Cardiac fibroblast (primary cell): ENCODE measurements around the gene LRIG2.
"Not testable (repeated sequence)": the region's sequence is repeated elsewhere in the genome, so short reads cannot be mapped to it uniquely, and the experiment has no call there.

Experiments used
- DNase-seq, 2 donors: peaks; one replicate each; pipeline versions ENCODE4 v3.0.0 to v3.0.0-alpha.2; 2010; ENCODE audit warnings: low read depth in 2 of 2
- H3K4me3 ChIP-seq, 2 donors: replicated peaks in 1 of 2; 1 replicate in 1 of 2; 2 replicates in 1 of 2; pipeline ENCODE4 v1.5.1; 2011; ENCODE audit warnings: low read depth in 2 of 2, low read length in 2 of 2, mild to moderate bottlenecking in 2 of 2, moderate library complexity in 1 of 2
- CTCF ChIP-seq: IDR thresholded peaks from one replicate; pipeline ENCODE4 v1.5.1; 2011; ENCODE audit warnings: low read depth, mild to moderate bottlenecking, low read length, inconsistent platforms

The LRIG2 gene

DNA sequence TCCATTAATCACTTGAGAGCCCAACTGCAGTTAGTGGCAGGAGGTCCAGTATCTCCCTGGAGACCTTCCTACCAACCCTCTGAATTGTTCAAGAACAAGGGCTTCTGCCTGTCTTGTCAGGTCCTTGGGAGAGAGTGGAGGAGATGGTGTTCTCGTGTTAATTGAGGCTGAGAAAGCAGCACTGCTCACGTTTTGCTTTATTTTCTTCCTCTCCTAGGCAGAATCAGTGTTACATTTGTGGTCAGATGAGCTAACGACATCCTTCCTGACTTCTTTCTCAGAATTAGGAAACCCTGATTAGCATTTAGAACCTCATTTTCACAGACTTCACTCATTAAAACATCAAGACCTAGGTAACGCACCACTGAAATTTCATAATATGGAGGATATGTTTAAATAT lies 26.4 kb upstream of the LRIG2 start:
- no peak for DNase-seq
- no peak for TF ChIP-seq CTCF
- H3K4me3 ChIP-seq = no peak overlapping the region

DNA sequence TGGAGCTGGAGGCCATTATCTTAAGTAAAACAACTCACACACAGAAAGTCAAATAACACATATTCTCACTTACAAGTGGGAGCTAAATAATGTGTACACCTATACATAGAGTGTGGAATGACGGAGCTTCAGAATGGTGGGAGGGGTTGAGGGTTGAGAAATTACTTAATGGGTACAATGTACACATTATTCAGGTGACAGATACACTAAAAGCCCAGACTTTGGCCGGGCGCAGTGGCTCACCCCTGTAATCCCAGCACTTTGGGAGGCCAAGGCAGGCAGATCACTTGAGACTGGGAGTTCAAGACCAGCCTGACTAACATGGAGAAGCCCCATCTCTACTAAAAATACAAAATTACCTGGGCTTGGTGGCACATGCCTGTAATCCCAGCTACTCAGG lies 24.9 kb upstream of the LRIG2 start:
- H3K4me3 ChIP-seq = no peak overlapping the region
- no peak for TF ChIP-seq CTCF

GRCh38 chr1:113053344-113054126 lies 19.5 kb upstream of the LRIG2 start:
- no peak overlapping the region for H3K4me3 ChIP-seq
- TF ChIP-seq CTCF = no peak

More for the DNA sequence above, 24.9 kb upstream of the LRIG2 start:
- DNase-seq = no peak

DNA sequence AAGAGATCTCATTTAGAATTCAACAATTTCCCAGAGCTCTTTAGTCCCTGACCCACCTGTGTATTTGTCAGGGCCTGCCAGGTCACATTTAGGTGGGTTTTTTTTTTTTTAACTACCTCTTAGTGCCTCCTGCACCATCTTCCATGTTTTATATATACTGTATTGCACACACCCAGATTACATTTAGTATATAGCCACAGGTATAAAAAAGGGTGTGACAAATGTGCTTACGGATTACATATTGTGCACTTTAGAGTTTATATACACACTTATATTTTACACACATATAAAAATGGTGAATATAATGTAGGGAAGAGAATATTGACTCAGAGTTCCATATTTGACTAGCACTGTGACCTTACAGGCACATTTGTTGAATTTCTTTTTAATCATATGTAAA lies 17.4 kb upstream of the LRIG2 start:
- TF ChIP-seq CTCF = no peak
- H3K4me3 ChIP-seq = no peak overlapping the region
- no peak for DNase-seq

More at GRCh38 chr1:113053344-113054126, 19.5 kb upstream of the LRIG2 start:
- DNase-seq = no peak

DNA sequence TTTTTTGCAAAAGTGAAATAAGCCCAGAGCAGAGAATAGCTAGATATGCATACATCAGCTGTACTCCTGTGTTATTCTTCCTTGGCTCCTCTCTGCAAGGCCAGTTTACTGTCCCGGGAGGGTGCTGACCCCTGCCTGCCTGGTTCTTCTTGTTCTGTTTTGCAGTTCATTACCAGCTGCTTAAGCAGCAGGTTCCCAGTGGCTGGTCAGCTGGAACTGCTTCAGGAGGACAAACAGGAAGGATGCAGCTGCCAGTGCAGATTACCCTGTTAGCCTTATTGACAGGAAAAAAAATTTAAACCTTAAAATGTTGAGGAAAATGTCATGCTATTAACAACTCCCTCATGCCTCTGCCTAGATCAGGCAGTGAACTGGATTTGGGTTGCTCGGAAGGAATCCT lies 16.0 kb upstream of the LRIG2 start:
- no peak for DNase-seq
- H3K4me3 ChIP-seq = no peak overlapping the region
- no peak for TF ChIP-seq CTCF

- no peak for DNase-seq
- H3K4me3 ChIP-seq = no peak overlapping the region
- TF ChIP-seq CTCF = no peak
These were observed 13.9 kb upstream of the LRIG2 start for GRCh38 chr1:113058941-113059706.

- H3K4me3 ChIP-seq, DNase-seq: not testable (repeated sequence)
These were observed 9.5 kb upstream of the LRIG2 start for GRCh38 chr1:113063456-113063855.
